ENCODE measurements around the gene SYT7.
A peak's percentile ranks its signal among the peaks of the same experiment; 100 is the strongest.

SYT7 gene

DNA sequence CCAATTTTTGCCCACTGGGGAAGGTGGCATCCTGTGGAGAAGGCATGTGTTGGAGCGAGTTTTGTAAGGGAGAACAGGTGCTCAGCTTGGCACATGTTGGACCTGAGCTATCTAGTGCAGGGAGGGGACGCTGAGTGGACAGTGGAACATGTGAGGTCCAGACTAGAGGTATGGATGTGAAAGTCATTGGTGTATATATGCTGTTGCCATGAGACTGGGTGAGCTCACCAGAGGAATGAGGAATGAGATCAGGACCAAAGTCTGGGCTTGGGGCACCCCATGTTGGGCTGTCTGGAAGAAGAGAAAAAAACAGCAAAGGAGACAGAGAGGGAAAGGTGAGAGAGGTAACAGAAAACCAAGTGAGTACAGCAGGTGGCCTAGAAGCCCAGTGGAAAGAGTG is 12.3 kb upstream of the SYT7 start:
- no peak for DNase-seq (ENCODE audit: low read depth)
- H3K4me3 ChIP-seq (ENCODE audit: low read length): no peak overlapping the region
- TF ChIP-seq CTCF (IDR thresholded peaks at IDR 0.05; ENCODE audit: insufficient read depth, low read depth, low read length, missing control alignments): no peak

GRCh38 chr11:61592176-61592575 is 11.3 kb upstream of the SYT7 start:
- no peak for TF ChIP-seq CTCF (IDR thresholded peaks at IDR 0.05; ENCODE audit: insufficient read depth, low read depth, low read length, missing control alignments)
- DNase-seq (ENCODE audit: low read depth): no peak
- no peak overlapping the region for H3K4me3 ChIP-seq (ENCODE audit: low read length)

- TF ChIP-seq CTCF (IDR thresholded peaks at IDR 0.05; ENCODE audit: insufficient read depth, low read depth, low read length, missing control alignments): no peak
- DNase-seq (ENCODE audit: low read depth): peak; percentile 54
- no peak overlapping the region for H3K4me3 ChIP-seq (ENCODE audit: low read length)
These were observed 9.1 kb upstream of the SYT7 start for GRCh38 chr11:61589961-61590360.

GRCh38 chr11:61588728-61589191 is 7.9 kb upstream of the SYT7 start:
- H3K4me3 ChIP-seq (ENCODE audit: low read length): no peak overlapping the region
- no peak for DNase-seq (ENCODE audit: low read depth)
- TF ChIP-seq CTCF (IDR thresholded peaks at IDR 0.05; ENCODE audit: insufficient read depth, low read depth, low read length, missing control alignments): no peak

DNA sequence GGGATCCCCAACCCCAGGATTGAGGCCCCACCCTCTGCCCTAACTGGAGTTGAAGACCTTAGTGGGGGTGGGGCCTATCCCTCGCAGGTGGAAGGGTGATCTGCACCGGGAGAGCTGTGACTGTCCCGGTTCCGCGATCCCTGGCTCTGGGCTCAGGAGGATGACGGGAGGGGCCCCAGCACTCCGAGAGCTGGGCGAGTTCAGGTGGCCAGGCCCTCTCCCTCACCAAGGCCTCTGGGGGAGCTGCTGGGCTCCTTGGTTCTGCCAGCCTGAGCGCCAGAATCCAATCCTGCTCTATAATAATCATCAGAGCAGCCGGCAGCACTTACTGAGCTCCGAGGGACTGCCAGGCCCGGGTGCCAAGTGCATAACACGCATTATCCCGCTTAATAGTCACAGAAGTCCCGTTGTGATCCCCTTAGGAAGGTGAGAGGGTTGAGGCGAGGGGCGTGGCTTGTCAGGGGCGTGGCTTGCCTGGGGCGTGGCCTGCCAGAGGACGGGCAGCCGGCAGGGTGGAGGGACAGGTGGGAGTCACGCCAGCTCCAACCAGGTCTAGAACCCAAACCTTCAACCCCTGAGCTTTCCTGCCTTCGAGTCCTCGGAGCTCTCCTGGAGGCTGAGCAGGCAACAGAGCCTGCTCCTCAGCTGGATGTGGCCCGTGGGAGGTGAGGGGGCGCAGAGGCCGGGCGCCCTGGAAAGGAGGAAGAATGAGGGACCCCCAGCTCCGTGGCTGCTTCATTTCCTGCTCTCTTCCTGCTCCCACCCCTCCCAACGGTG is 7.3 kb upstream of the SYT7 start:
- H3K4me3 ChIP-seq (ENCODE audit: low read length): peak overlapping the region; percentile 39
- peak; percentile 47 for DNase-seq (ENCODE audit: low read depth)
- peak; percentile 33 for TF ChIP-seq CTCF (IDR thresholded peaks at IDR 0.05; ENCODE audit: insufficient read depth, low read depth, low read length, missing control alignments)

DNA sequence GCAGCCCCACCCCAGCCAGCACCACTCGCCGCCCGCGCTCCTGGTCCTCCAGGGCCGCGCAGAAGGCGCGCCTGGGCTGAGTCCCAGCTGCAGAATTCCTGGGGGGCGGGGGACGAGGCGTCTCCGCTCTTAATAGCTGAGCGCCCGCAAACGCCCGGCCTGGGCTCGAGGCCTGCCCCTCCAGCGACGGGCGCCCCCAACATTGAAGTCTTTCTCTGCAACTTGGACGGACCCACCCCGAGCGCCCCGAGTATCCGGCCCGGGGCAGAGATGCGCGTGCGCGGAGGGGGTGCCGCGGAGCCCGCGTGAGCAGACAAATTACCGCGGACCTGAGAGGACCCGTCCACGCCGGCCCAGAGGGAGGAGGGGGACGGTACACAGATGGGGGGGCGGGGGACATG is 6.7 kb upstream of the SYT7 start:
- DNase-seq (ENCODE audit: low read depth): no peak
- no peak for TF ChIP-seq CTCF (IDR thresholded peaks at IDR 0.05; ENCODE audit: insufficient read depth, low read depth, low read length, missing control alignments)
- peak overlapping the region; percentile 39 for H3K4me3 ChIP-seq (ENCODE audit: low read length)

Data from epithelial cell of esophagus (primary cell).